DMS114 treated with DMSO at 0.1 percent for 48 hours (cell line): Measurements from ENCODE around the gene CCDC92B.
A peak's percentile ranks its signal among the peaks of the same experiment; 100 is the strongest.
"Not testable (repeated sequence)": the region's sequence is repeated elsewhere in the genome, so short reads cannot be mapped to it uniquely, and the experiment has no call there.

Experiments used
- DNase-seq: peaks from one replicate; lab custom pipeline; 2025; ENCODE audit not compliant: unreplicated experiment; lab: John Stamatoyannopoulos, UW

Gene CCDC92B

DNA sequence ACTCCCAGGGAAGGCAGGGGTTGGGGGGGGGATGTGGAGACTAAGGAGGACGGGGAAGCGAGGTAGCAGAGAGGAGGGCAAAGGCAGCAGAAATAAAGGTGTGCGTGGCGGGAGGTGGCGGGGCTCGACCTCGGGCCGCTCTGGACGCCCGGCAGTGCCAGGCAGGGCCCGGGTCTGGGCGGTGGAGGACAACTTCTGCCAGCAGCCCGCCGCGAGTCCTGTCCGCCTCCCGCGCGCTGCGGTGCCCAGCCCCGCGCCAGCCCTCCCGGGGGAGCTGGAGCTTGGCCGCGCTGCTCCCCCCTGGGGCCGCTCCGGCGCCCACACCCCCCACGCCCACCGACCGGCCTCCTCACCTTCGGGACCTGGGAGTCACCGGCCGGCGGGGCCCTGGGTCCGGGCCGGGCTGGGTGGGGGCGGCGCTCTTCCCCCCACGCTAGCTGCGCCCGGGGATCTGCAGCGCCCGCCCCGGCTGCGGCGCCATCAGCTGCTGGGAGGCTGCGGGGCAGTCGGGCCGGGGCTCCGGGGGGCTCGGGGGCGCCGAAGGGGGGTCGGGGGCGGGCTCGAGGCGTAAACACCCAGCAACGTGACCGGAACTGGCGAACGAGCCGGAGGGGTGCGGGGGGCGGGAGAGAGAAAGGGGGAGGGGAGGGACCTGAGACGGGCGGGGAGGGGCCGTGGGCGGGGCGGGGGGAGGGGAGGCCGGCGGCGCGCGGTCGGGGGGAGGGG is at the start of gene CCDC92B:
CCDC92B (minus strand) TSS at position 595 of the 726 bp plus-strand sequence. CDS start 14,507 bp downstream, outside the sequence.
- no peak for DNase-seq

DNA sequence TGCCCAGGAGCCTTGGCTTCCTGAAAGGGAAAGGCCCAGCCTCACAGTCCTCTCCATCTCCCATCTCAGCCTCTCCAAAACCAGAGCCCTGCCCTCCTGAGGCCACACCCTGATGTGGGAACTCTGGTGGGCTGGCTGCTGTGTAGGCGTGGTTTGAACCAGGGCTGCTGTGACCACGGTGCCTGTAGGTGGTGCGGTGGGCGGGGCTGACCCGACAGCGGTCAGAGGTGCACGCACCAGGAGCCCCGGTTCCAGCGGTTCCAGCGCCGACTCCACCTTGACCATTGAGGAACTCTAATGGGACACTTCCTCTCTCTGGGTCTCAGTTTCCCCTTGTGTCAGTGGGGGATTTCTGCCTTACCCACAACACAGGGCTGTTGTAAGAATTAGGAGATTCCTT is 49.2 kb upstream of the CCDC92B start:
- DNase-seq = no peak

DNA sequence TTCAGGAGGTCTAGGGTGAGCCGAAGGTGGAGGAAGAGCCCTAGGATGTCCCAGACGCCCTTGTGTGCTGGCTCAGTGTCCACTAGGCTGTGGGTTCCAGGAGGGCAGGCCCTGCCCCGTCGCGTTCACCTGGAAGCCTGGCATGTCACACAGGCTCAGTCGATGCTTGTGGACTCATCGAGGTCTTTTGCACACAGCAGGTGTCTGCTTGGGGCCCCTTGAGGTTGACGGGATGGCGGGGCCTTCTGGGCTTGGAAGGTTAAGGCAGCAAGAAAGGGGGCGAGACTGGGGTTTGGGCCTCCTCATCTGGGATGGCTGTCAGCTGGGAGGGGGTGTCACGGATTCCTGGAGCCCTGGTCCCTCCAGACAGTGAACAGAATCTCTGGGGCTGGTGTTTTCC is 48.7 kb upstream of the CCDC92B start:
- no peak for DNase-seq

DNA sequence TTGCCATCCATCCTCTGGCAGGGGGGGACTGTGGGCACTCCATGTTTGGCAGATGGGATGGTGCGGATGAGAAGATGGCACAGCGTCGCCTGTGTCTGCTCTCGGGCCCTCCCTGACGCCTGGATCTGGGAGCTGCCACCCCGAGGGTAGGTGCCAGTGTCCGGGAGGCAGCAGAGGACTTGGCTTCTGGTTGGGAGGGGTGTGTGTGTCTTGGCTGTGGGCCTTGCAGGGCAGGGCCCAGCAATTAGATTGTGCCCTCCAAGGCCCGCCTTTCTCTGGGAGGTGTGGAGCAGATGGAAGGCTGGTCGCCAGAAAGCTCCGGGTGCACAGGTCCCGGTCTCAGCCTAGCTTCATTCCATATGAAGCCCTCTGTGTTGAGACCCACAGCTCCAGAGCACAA is 48.2 kb upstream of the CCDC92B start:
- no peak for DNase-seq

- DNase-seq = no peak
Measured at GRCh38 chr17:2797226-2797625, 47.8 kb upstream of the CCDC92B start.

- no peak for DNase-seq
Measured at GRCh38 chr17:2796164-2797125, 47.0 kb upstream of the CCDC92B start, which contains the start of gene RAP1GAP2. Gene RAP1GAP2, plus strand, starts transcription at chr17:2796438. Its CDS starts 90 bp downstream, at chr17:2796528.

- DNase-seq = no peak
Measured at GRCh38 chr17:2795441-2796163, 46.1 kb upstream of the CCDC92B start.

DNA sequence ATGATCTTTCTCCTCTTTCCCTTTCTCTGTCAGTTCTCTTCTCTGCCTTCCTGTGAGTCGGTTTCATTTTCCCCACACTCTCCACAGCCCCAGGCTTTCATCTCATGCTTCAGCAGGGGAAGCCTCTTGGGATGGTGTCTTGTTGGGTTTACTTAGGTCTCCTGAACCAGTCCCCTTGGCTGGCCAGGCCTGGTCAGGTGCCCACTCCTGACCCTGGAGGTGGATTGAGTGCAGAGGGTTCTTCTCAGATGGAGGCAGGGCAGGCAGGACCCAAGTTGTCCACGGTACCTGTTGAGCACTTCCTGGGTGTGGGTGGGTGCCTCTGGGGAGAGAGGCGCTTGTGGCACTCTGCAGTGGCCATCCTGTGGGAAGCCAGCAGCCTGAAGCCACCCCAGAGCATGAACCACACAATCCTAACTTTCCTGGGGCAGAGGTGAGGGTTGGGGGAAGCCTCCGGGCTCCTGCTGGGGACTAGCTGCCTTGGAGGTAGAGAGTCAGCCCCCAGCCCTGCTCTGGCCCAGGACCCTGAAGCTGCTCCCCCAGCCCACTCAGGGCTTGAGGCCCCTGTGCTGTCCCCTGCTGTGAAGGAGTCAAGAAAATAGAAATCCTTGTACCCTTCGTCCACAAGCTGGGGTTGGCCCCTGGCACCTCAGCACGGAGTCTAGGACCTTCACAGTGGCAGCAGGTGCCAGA is 44.8 kb upstream of the CCDC92B start:
- DNase-seq = no peak

DNA sequence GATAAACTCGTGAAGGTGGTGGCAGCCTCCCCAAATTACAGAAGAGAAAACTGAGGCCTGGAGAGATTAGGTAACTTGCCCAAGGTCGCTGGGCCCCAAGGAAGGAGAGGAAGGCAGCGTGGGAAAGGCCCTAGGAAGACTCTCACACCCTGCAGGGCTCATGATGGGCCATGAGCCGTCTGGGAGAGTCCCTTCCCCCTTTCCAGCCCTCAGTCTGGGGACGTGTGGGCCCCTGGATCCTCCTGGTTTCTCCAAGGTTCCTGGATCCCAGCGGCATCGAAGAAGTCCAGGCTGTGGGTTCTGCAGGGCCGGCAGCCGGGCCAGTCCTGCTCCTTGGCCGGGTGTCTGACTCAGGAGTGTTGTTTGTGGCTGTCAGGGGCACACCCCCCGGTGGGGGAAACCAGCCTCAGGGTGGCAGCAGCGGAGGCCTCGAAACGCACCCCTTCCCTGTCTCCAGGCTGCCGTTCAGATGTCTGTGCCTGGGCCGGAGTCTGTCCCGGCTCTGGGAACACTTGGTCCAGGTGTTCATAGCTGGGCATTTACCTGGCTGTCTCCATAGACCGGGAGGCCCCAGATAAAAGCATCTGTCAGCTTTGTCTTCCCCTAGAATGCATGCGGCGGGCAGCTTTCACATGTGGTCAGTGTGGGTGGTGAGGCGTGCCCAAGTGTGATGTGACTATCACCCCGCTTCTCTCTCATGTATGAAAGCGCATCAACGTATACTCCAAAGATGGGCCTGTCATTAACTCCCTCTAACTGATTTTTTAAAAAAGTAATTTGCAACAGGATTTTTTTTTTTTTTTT is 43.1 kb upstream of the CCDC92B start:
- DNase-seq = no peak

DNA sequence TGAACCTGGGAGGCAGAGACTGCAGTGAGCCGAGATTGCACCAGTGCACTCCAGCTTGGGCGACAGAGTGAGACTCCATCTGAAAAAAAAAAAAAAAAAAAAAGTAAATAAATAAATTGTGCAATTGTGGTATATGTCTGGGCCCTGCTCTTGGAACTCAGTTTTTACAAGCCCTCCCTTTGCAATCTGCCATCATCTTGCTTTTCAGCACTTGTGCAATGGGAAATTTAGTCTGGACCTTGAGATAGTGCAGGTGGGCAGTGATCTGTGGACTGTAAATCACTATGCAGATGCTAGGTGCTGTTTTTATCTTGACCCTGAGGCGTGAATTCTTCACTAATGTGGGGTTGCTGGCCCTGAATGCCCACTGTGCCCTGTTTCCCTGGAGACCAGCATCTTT is 40.2 kb upstream of the CCDC92B start:
- DNase-seq = no peak

- peak; percentile 65 for DNase-seq
Measured at GRCh38 chr17:2786176-2786881, 36.9 kb upstream of the CCDC92B start.

DNA sequence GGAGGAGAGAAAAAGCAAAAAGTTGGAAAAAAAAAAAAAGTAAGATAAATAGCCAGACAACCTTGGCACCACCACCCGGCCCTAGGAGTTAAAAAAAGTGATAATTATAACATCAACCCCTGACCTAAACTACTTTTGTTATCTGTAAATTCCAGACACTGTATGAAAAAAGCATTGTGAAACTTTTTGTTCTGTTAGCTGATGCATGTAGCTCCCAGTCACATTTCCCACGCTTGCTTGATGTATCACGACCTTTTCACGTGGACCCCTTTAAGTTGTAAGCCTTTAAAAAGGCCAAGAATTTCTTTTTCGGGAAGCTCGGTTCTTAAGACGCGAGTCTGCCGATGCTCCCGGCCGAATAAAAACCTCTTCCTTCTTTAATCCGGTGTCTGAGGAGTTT is 35.9 kb upstream of the CCDC92B start:
- not testable (repeated sequence) for DNase-seq

DNA sequence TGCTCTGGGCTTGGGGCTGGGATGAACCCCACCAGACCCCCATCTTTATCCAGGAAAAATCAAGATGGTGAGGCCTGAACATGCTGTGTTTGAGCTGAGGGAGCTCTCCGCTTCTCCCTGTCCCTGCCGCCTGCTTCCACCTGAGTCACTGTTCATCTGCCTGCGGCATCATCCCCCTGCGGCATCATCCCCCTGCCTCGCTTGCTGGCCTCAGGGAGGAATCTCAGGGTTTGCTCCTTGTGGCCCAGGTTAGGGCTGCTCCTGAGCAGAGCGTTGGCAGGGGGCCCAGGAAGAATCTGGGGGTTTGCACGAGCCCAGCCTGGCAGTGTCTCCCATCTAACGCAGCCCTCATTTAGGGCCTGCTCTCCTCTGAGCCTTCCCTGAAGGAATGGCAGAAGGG is 35.4 kb upstream of the CCDC92B start:
- no peak for DNase-seq

GRCh38 chr17:2783310-2784030 is 34.0 kb upstream of the CCDC92B start:
- DNase-seq = no peak

GRCh38 chr17:2782055-2782454 is 32.6 kb upstream of the CCDC92B start:
- no peak for DNase-seq

GRCh38 chr17:2781598-2781997 is 32.1 kb upstream of the CCDC92B start:
- not testable (repeated sequence) for DNase-seq

GRCh38 chr17:2780931-2781454 is 31.5 kb upstream of the CCDC92B start:
- no peak for DNase-seq

DNA sequence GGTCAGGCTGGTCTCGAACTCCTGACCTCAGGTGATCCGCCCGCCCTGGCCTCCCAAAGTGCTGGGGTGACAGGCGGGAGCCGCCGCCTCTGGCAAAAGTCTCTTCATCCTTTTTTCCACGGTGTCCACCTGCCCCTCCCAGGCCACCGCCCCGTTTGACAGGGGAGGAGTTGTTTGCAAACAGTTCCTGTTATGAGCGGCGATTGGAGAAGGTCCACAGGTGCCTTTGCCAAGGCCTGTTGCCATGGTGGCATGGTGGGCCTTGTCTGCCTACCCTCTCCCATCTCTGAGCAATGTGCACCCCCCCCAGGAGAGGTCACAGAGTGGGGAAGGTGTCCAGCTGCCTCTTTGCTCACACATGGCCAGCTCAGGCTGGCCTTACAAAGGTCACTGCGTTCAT is 30.8 kb upstream of the CCDC92B start:
- no peak for DNase-seq
